ENCODE data around the gene CPPED1.

CPPED1 gene

GRCh38 chr16:12639044-12639443 lies 164.6 kb downstream of the CPPED1 start:
- peaks cover 7% of the 10 kb centered on the region for H3K27me3 Mint-ChIP-seq
- intact Hi-C loops (cut with micrococcal nuclease), result no loop called here
- H3K4me3 Mint-ChIP-seq, result no peak overlapping the region
- no peaks in the 10 kb centered on the region for H3K9me3 Mint-ChIP-seq
- no peak overlapping the region for H3K27ac Mint-ChIP-seq
- H3K4me1 Mint-ChIP-seq (ENCODE audit: low read depth), result no peaks in the 10 kb centered on the region
- H3K36me3 Mint-ChIP-seq (ENCODE audit: low read depth), result no peaks in the 10 kb centered on the region

GRCh38 chr16:12637002-12637401 lies 166.7 kb downstream of the CPPED1 start:
- H3K9me3 Mint-ChIP-seq, result no peaks in the 10 kb centered on the region
- H3K36me3 Mint-ChIP-seq (ENCODE audit: low read depth), result no peaks in the 10 kb centered on the region
- no peaks in the 10 kb centered on the region for H3K4me1 Mint-ChIP-seq (ENCODE audit: low read depth)
- H3K27ac Mint-ChIP-seq, result no peak overlapping the region
- no peak overlapping the region for H3K4me3 Mint-ChIP-seq
- intact Hi-C loops (cut with micrococcal nuclease), result no loop called here
- peaks cover 12% of the 10 kb centered on the region for H3K27me3 Mint-ChIP-seq

GRCh38 chr16:12629271-12629670 lies 174.4 kb downstream of the CPPED1 start:
- H3K36me3 Mint-ChIP-seq (ENCODE audit: low read depth), result no peaks in the 10 kb centered on the region
- intact Hi-C loops (cut with micrococcal nuclease), result no loop called here
- no peak overlapping the region for H3K27ac Mint-ChIP-seq
- H3K4me1 Mint-ChIP-seq (ENCODE audit: low read depth), result no peaks in the 10 kb centered on the region
- H3K9me3 Mint-ChIP-seq, result no peaks in the 10 kb centered on the region
- H3K4me3 Mint-ChIP-seq, result no peak overlapping the region
- peaks cover 14% of the 10 kb centered on the region for H3K27me3 Mint-ChIP-seq

- H3K36me3 Mint-ChIP-seq (ENCODE audit: low read depth), result no peaks in the 10 kb centered on the region
Measured at GRCh38 chr16:12628536-12628935, 175.2 kb downstream of the CPPED1 start.

GRCh38 chr16:12627394-12627793 lies 176.3 kb downstream of the CPPED1 start:
- peaks cover 12% of the 10 kb centered on the region for H3K27me3 Mint-ChIP-seq
- no peaks in the 10 kb centered on the region for H3K4me1 Mint-ChIP-seq (ENCODE audit: low read depth)
- H3K9me3 Mint-ChIP-seq, result no peaks in the 10 kb centered on the region
- no peaks in the 10 kb centered on the region for H3K36me3 Mint-ChIP-seq (ENCODE audit: low read depth)
- H3K27ac Mint-ChIP-seq, result no peak overlapping the region
- H3K4me3 Mint-ChIP-seq, result no peak overlapping the region
- intact Hi-C loops (cut with micrococcal nuclease), result no loop called here

More at GRCh38 chr16:12628536-12628935, 175.2 kb downstream of the CPPED1 start:
- no peak overlapping the region for H3K27ac Mint-ChIP-seq
- no peaks in the 10 kb centered on the region for H3K9me3 Mint-ChIP-seq
- H3K4me3 Mint-ChIP-seq, result no peak overlapping the region
- intact Hi-C loops (cut with micrococcal nuclease), result no loop called here
- H3K27me3 Mint-ChIP-seq, result peaks cover 14% of the 10 kb centered on the region
- H3K4me1 Mint-ChIP-seq (ENCODE audit: low read depth), result no peaks in the 10 kb centered on the region

GRCh38 chr16:12626411-12626810 lies 177.3 kb downstream of the CPPED1 start:
- Mint-ChIP-seq H3K36me3 (ENCODE audit: low read depth) (no peaks in the 10 kb centered on the region), H3K27me3 (peaks cover 17% of the 10 kb centered on the region), H3K9me3 (no peaks in the 10 kb centered on the region), H3K4me1 (ENCODE audit: low read depth) (no peaks in the 10 kb centered on the region), H3K27ac (no peak overlapping the region), H3K4me3 (no peak overlapping the region)
- intact Hi-C loops (cut with micrococcal nuclease), result no loop called here

GRCh38 chr16:12625716-12626115 lies 178.0 kb downstream of the CPPED1 start:
- Mint-ChIP-seq H3K27me3 (peaks cover 17% of the 10 kb centered on the region), H3K4me3 (no peak overlapping the region), H3K27ac (no peak overlapping the region), H3K36me3 (ENCODE audit: low read depth) (no peaks in the 10 kb centered on the region), H3K9me3 (no peaks in the 10 kb centered on the region), H3K4me1 (ENCODE audit: low read depth) (no peaks in the 10 kb centered on the region)
- intact Hi-C loops (cut with micrococcal nuclease), result no loop called here

GRCh38 chr16:12625068-12625467 lies 178.6 kb downstream of the CPPED1 start:
- Mint-ChIP-seq H3K27me3 (peaks cover 14% of the 10 kb centered on the region), H3K9me3 (no peaks in the 10 kb centered on the region), H3K27ac (no peak overlapping the region), H3K36me3 (ENCODE audit: low read depth) (no peaks in the 10 kb centered on the region), H3K4me1 (ENCODE audit: low read depth) (no peaks in the 10 kb centered on the region), H3K4me3 (no peak overlapping the region)
- intact Hi-C loops (cut with micrococcal nuclease), result no loop called here

GRCh38 chr16:12620150-12620549 lies 183.5 kb downstream of the CPPED1 start:
- Mint-ChIP-seq H3K27ac (no peak overlapping the region), H3K27me3 (peaks cover 16% of the 10 kb centered on the region), H3K36me3 (ENCODE audit: low read depth) (no peaks in the 10 kb centered on the region), H3K4me1 (ENCODE audit: low read depth) (no peaks in the 10 kb centered on the region), H3K9me3 (no peaks in the 10 kb centered on the region), H3K4me3 (no peak overlapping the region)
- intact Hi-C loops (cut with micrococcal nuclease), result no loop called here

- Mint-ChIP-seq H3K4me3 (no peak overlapping the region), H3K36me3 (ENCODE audit: low read depth) (no peaks in the 10 kb centered on the region)
- intact Hi-C loops (cut with micrococcal nuclease), result no loop called here
Measured at GRCh38 chr16:12618515-12618914, 185.2 kb downstream of the CPPED1 start.

GRCh38 chr16:12617401-12617819 lies 186.3 kb downstream of the CPPED1 start:
- Mint-ChIP-seq H3K4me1 (ENCODE audit: low read depth) (peaks cover 5% of the 10 kb centered on the region), H3K27me3 (peaks cover 24% of the 10 kb centered on the region), H3K4me3 (no peak overlapping the region), H3K9me3 (no peaks in the 10 kb centered on the region), H3K36me3 (ENCODE audit: low read depth) (no peaks in the 10 kb centered on the region), H3K27ac (no peak overlapping the region)
- intact Hi-C loops (cut with micrococcal nuclease), result no loop called here

More at GRCh38 chr16:12618515-12618914, 185.2 kb downstream of the CPPED1 start:
- Mint-ChIP-seq H3K27ac (no peak overlapping the region), H3K4me1 (ENCODE audit: low read depth) (peaks cover 3% of the 10 kb centered on the region), H3K27me3 (peaks cover 18% of the 10 kb centered on the region), H3K9me3 (no peaks in the 10 kb centered on the region)

- Mint-ChIP-seq H3K27ac (no peak overlapping the region), H3K4me3 (no peak overlapping the region), H3K9me3 (no peaks in the 10 kb centered on the region), H3K27me3 (peaks cover 23% of the 10 kb centered on the region), H3K36me3 (ENCODE audit: low read depth) (no peaks in the 10 kb centered on the region), H3K4me1 (ENCODE audit: low read depth) (peaks cover 5% of the 10 kb centered on the region)
- intact Hi-C loops (cut with micrococcal nuclease), result no loop called here
Measured at GRCh38 chr16:12614662-12615278, 188.9 kb downstream of the CPPED1 start.

GRCh38 chr16:12613992-12614661 lies 189.6 kb downstream of the CPPED1 start:
- Mint-ChIP-seq H3K4me3 (no peak overlapping the region), H3K27ac (no peak overlapping the region), H3K27me3 (peaks cover 23% of the 10 kb centered on the region), H3K4me1 (ENCODE audit: low read depth) (peaks cover 5% of the 10 kb centered on the region), H3K9me3 (no peaks in the 10 kb centered on the region), H3K36me3 (ENCODE audit: low read depth) (no peaks in the 10 kb centered on the region)
- intact Hi-C loops (cut with micrococcal nuclease), result no loop called here

- H3K4me3 Mint-ChIP-seq, result no peak overlapping the region
- intact Hi-C loops (cut with micrococcal nuclease), result no loop called here
- H3K36me3 Mint-ChIP-seq (ENCODE audit: low read depth), result no peaks in the 10 kb centered on the region
- peaks cover 5% of the 10 kb centered on the region for H3K4me1 Mint-ChIP-seq (ENCODE audit: low read depth)
- no peaks in the 10 kb centered on the region for H3K9me3 Mint-ChIP-seq
- no peak overlapping the region for H3K27ac Mint-ChIP-seq
- peaks cover 25% of the 10 kb centered on the region for H3K27me3 Mint-ChIP-seq
Measured at GRCh38 chr16:12613131-12613991, 190.3 kb downstream of the CPPED1 start.
